Effector memory CD8-positive, alpha-beta T cell (primary cell): ENCODE measurements around the gene SRSF3.

ENCODE experiments used
- ATAC-seq: fragments of 150-1000 bp; cut with Tn5 transposase; replicated peaks from 2 replicates; pipeline ENCODE4 v1.10.0; 2021; ENCODE audit warnings: mild to moderate bottlenecking, moderate library complexity
- DNase-seq, 3 experiments: peaks; one replicate each; pipeline ENCODE4 v3.0.0; 2021
- H3K27ac Mint-ChIP-seq, 2 donors: one replicate each; pipeline ENCODE4 v1.8.0; 2022; ENCODE audit warnings: mild to moderate bottlenecking in 2 of 2, mixed read lengths in 2 of 2, moderate library complexity in 2 of 2
- H3K27me3 Mint-ChIP-seq, 2 donors: one replicate each; pipeline ENCODE4 v1.8.0; 2022; ENCODE audit warnings: mixed read lengths in 2 of 2
- H3K36me3 Mint-ChIP-seq: one replicate; pipeline ENCODE4 v1.8.0; 2022; ENCODE audit warnings: mild to moderate bottlenecking, moderate library complexity, mixed read lengths; ENCODE audit not compliant: insufficient read depth
- H3K4me1 Mint-ChIP-seq, 2 donors: one replicate each; pipeline ENCODE4 v1.8.0; 2022; ENCODE audit warnings: low read depth in 2 of 2, mixed read lengths in 2 of 2
- H3K4me3 Mint-ChIP-seq, 2 donors: one replicate each; pipeline ENCODE4 v1.8.0; 2022; ENCODE audit warnings: mild to moderate bottlenecking in 2 of 2, mixed read lengths in 2 of 2, moderate library complexity in 2 of 2
- H3K9me3 Mint-ChIP-seq, 2 donors: one replicate each; pipeline ENCODE4 v1.8.0; 2022; ENCODE audit warnings: mixed read lengths in 2 of 2
- total RNA-seq, 9 experiments: gene quantifications; one replicate each; lab custom pipeline; 2026; lab: John Stamatoyannopoulos, UW

Gene SRSF3
- 298 to 1,016 (median 698) reads per million in 9 experiments for total RNA-seq

GRCh38 chr6:36594029-36594815 is at the start of gene SRSF3:
TSS of gene SRSF3 (plus strand) at chr6:36594362. CDS start at chr6:36596763, 2,401 bp downstream.
- peak; percentile 89 for ATAC-seq
- Mint-ChIP-seq H3K9me3 (no peaks in the 10 kb centered on the region), H3K27me3 (no peaks in the 10 kb centered on the region), H3K4me3 (peak within 1 kb of the TSS; percentile 87 to 92), H3K36me3 (peaks cover 65% of the 10 kb centered on the region), H3K4me1 (peaks cover 32 to 42% of the 10 kb centered on the region in 2 donors), H3K27ac (peak within 1 kb of the TSS; percentile 98 to 99)
- peak; percentile 94 to 95 (median 94) for DNase-seq

GRCh38 chr6:36545767-36546307 is 48.3 kb upstream of the SRSF3 start:
- H3K36me3 Mint-ChIP-seq = peaks cover 48% of the 10 kb centered on the region
- H3K4me1 Mint-ChIP-seq = peaks cover 20 to 48% of the 10 kb centered on the region in 2 donors
- H3K27ac Mint-ChIP-seq = peak overlapping the region; percentile 98 to 99
- ATAC-seq (no peak), DNase-seq (no peak)
- no peaks in the 10 kb centered on the region for H3K9me3 Mint-ChIP-seq
- no peaks in the 10 kb centered on the region for H3K27me3 Mint-ChIP-seq
- H3K4me3 Mint-ChIP-seq = peak overlapping the region; percentile 99

GRCh38 chr6:36546308-36546919 is 47.7 kb upstream of the SRSF3 start:
- Mint-ChIP-seq H3K27me3 (no peaks in the 10 kb centered on the region), H3K9me3 (no peaks in the 10 kb centered on the region), H3K27ac (peak overlapping the region; percentile 98 to 99), H3K4me3 (peak overlapping the region; percentile 99), H3K4me1 (peaks cover 17 to 43% of the 10 kb centered on the region in 2 donors), H3K36me3 (peaks cover 42% of the 10 kb centered on the region)
- DNase-seq = no peak
- no peak for ATAC-seq

- Mint-ChIP-seq H3K27ac (peak within 1 kb of the TSS; percentile 98 to 99), H3K4me1 (peaks cover 17 to 36% of the 10 kb centered on the region in 2 donors), H3K27me3 (no peaks in the 10 kb centered on the region), H3K4me3 (peak within 1 kb of the TSS; percentile 99), H3K9me3 (no peaks in the 10 kb centered on the region), H3K36me3 (peaks cover 36% of the 10 kb centered on the region)
- peak; percentile 81 to 86 (median 82) for DNase-seq
- ATAC-seq = peak; percentile 81
These were observed 47.1 kb upstream of the SRSF3 start, which contains the start of gene STK38 for GRCh38 chr6:36546920-36547645. TSS of gene STK38 (minus strand) at chr6:36547479. CDS start at chr6:36540202, 7,277 bp downstream.

- H3K36me3 Mint-ChIP-seq = peaks cover 36% of the 10 kb centered on the region
- H3K4me3 Mint-ChIP-seq = peak overlapping the region; percentile 99
- peaks cover 17 to 31% of the 10 kb centered on the region in 2 donors for H3K4me1 Mint-ChIP-seq
- peak overlapping the region; percentile 98 to 99 for H3K27ac Mint-ChIP-seq
- H3K27me3 Mint-ChIP-seq = no peaks in the 10 kb centered on the region
- DNase-seq = no peak
- no peak for ATAC-seq
- no peaks in the 10 kb centered on the region for H3K9me3 Mint-ChIP-seq
These were observed 46.3 kb upstream of the SRSF3 start for GRCh38 chr6:36547646-36548400.

- no peaks in the 10 kb centered on the region for H3K9me3 Mint-ChIP-seq
- peak overlapping the region; percentile 5 to 99 for H3K4me3 Mint-ChIP-seq
- peaks cover 13 to 27% of the 10 kb centered on the region in 2 donors for H3K4me1 Mint-ChIP-seq
- DNase-seq (no peak), ATAC-seq (no peak)
- peaks cover 32% of the 10 kb centered on the region for H3K36me3 Mint-ChIP-seq
- no peaks in the 10 kb centered on the region for H3K27me3 Mint-ChIP-seq
- peak overlapping the region; percentile 98 to 99 for H3K27ac Mint-ChIP-seq
These were observed 45.8 kb upstream of the SRSF3 start for GRCh38 chr6:36548401-36548743.

- Mint-ChIP-seq H3K27me3 (no peaks in the 10 kb centered on the region), H3K4me3 (no peak overlapping the region), H3K36me3 (peaks cover 19% of the 10 kb centered on the region), H3K9me3 (no peaks in the 10 kb centered on the region), H3K4me1 (peaks cover 7 to 18% of the 10 kb centered on the region in 2 donors), H3K27ac (peak overlapping the region in 1 of 2 donors; percentile 49)
- DNase-seq (no peak), ATAC-seq (no peak)
These were observed 43.6 kb upstream of the SRSF3 start for GRCh38 chr6:36550473-36551000.

- no peak overlapping the region for H3K27ac Mint-ChIP-seq
These were observed 38.4 kb upstream of the SRSF3 start for GRCh38 chr6:36555750-36556252.

GRCh38 chr6:36556281-36556680 is 37.9 kb upstream of the SRSF3 start:
- peaks cover 0 to 10% of the 10 kb centered on the region in 2 donors for H3K27me3 Mint-ChIP-seq
- H3K9me3 Mint-ChIP-seq = no peaks in the 10 kb centered on the region
- no peaks in the 10 kb centered on the region for H3K36me3 Mint-ChIP-seq
- DNase-seq (no peak), ATAC-seq (no peak)
- H3K4me3 Mint-ChIP-seq = no peak overlapping the region
- H3K27ac Mint-ChIP-seq = no peak overlapping the region
- no peaks in the 10 kb centered on the region for H3K4me1 Mint-ChIP-seq

More at GRCh38 chr6:36555750-36556252, 38.4 kb upstream of the SRSF3 start:
- ATAC-seq = no peak
- H3K36me3 Mint-ChIP-seq = no peaks in the 10 kb centered on the region
- peaks cover 0 to 5% of the 10 kb centered on the region in 2 donors for H3K27me3 Mint-ChIP-seq
- no peaks in the 10 kb centered on the region for H3K9me3 Mint-ChIP-seq
- H3K4me3 Mint-ChIP-seq = no peak overlapping the region
- H3K4me1 Mint-ChIP-seq = no peaks in the 10 kb centered on the region
- DNase-seq = no peak

- Mint-ChIP-seq H3K4me1 (no peaks in the 10 kb centered on the region), H3K27me3 (peaks cover 0 to 29% of the 10 kb centered on the region in 2 donors), H3K9me3 (no peaks in the 10 kb centered on the region), H3K4me3 (no peak overlapping the region), H3K36me3 (no peaks in the 10 kb centered on the region), H3K27ac (no peak overlapping the region)
- DNase-seq = no peak
- ATAC-seq = no peak
These were observed 35.0 kb upstream of the SRSF3 start for GRCh38 chr6:36559011-36559793.

- H3K27me3 Mint-ChIP-seq = peaks cover 0 to 29% of the 10 kb centered on the region in 2 donors
- no peaks in the 10 kb centered on the region for H3K36me3 Mint-ChIP-seq
- no peaks in the 10 kb centered on the region for H3K9me3 Mint-ChIP-seq
- H3K27ac Mint-ChIP-seq = no peak overlapping the region
- H3K4me3 Mint-ChIP-seq = no peak overlapping the region
- ATAC-seq (no peak), DNase-seq (no peak)
- no peaks in the 10 kb centered on the region for H3K4me1 Mint-ChIP-seq
These were observed 33.3 kb upstream of the SRSF3 start for GRCh38 chr6:36560822-36561221.
